Stimulated activated CD8-positive, alpha-beta memory T cell treated with anti-CD3 and anti-CD28 coated beads, Interleukin-4, amount 100 ng/mL, for 24 hours (primary cell): ENCODE data around the gene BMP2.

Source experiments
- DNase-seq: peaks from one replicate; pipeline ENCODE4 v3.0.0-alpha.2; 2020; ENCODE audit warnings: low read depth

The BMP2 gene

GRCh38 chr20:6767536-6768227 is at the start of gene BMP2:
Gene BMP2, plus strand, starts transcription at chr20:6767686. Its CDS starts 2,441 bp downstream, at chr20:6770127.
- no peak for DNase-seq

DNA sequence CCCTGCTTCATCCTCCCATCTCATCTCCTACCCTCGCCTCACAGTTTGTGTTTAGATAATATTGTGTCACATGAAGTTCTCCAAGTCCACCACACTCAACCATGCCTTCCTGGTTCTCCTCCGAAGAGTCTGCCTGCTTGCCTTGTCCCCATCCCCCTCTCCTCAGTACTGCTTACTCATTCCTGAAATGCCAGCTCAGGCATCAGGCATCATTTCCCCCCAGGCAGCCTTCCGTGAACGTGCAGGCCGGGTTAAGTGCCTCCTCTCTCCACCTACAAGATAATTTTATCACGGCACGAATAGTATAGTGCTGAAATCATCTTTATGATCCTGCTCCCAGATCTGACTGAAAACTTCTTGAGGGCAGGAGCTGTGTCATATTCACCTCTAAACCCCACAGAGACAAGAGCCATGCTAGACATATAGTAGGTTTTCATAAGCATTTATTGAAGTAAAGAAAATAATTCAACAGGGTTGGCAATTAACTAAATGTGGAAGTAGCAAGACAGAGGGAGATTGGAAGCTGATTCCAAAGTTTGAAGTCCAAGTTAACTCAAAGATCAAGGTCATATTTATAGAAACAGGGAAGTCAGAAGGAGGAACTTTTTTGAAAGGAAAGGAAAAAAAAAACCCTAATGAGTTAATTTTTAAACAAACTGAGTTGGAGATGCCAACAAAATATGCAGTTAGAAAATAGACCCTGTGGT is 48.7 kb upstream of the BMP2 start:
- DNase-seq: no peak

- no peak for DNase-seq
These were observed 48.1 kb upstream of the BMP2 start for GRCh38 chr20:6719369-6719721.

GRCh38 chr20:6726761-6727160 is 40.7 kb upstream of the BMP2 start:
- DNase-seq: no peak

GRCh38 chr20:6730672-6731328 is 36.7 kb upstream of the BMP2 start:
- no peak for DNase-seq

GRCh38 chr20:6732001-6732447 is 35.5 kb upstream of the BMP2 start:
- no peak for DNase-seq

- DNase-seq: no peak
These were observed 34.6 kb upstream of the BMP2 start for GRCh38 chr20:6732851-6733250.

DNA sequence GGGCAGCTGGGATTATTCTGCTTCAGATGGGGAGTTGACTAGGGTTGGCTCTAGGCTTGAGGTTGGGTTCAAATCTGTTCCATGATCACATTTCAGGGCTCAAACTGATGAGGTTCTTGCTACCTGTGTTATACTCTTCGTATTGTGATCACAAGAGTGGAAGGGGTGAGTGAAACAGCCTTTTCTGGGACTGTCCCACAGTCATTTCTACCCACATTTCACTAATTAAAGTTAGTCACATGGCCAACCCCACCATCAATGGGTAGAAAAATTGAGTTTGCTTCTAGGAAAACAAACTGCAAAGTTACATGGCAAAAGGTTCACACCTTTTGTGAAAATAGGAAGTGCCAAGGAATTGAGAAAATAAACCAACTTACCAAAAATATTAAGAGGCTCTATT is 33.5 kb upstream of the BMP2 start:
- DNase-seq: no peak

GRCh38 chr20:6735942-6736845 is 31.3 kb upstream of the BMP2 start:
- DNase-seq: no peak

DNA sequence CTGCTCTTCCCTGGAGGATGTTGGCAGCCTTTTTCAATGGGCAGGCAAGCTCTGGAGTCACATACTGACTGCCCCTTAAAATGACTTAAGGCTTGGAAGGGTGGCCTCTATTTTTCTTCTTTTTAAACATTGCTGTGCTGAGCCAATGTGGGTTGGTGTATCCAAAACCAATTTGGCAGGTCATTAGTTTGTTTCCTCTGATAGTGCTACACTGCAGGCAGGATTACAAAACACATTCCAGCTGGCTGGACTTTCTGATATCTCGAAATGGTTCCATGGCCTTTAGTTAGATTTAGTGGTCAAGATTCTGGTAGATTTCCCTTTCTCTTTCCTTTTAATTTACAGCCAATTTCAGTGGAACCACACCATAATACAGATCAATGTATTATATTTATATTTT is 28.1 kb upstream of the BMP2 start:
- DNase-seq: no peak

DNA sequence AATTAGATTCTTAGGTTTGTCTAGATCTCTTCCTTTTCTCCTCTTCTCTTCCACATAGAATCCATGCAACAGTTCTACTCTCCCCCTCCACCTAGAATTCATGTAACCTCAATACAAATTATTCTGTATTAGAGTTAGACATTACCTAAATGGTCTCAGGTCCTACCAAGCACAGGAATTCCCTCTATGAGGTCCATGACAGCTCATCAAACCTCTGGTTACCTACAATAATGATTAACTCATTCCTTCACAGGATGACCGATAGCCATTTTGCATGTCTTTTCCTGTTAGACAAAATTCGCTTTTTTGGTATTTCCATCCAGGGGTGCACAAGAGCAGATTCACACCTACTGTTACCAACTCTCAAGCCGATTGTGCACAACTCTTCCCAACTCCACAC is 27.4 kb upstream of the BMP2 start:
- no peak for DNase-seq

- DNase-seq: no peak
These were observed 23.3 kb upstream of the BMP2 start for GRCh38 chr20:6744180-6744579.

- DNase-seq: no peak
These were observed 22.7 kb upstream of the BMP2 start for GRCh38 chr20:6744805-6745204.

- no peak for DNase-seq
These were observed 20.4 kb upstream of the BMP2 start for GRCh38 chr20:6746901-6747609.

GRCh38 chr20:6750438-6750837 is 17.0 kb upstream of the BMP2 start:
- no peak for DNase-seq

GRCh38 chr20:6756693-6757595 is 10.5 kb upstream of the BMP2 start:
- DNase-seq: no peak

DNA sequence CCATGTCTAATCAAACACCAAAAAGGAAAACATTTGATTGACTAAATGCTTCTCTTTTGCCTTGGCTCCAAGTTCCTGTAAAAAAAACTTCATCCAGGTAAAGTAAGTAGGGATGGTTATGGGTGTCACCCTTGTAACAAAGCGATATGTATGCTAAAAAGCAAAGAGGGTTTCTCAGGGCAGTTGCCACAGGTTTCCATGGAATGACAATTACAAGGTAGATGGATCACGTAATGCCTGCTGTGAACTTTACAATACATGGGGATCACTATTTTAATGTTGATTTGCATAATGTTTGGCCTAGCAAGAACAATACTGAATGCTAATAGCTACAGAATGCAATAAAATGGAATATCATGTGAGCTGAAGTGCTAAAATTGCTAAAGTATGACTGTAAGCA is 2.9 kb upstream of the BMP2 start:
- no peak for DNase-seq

DNA sequence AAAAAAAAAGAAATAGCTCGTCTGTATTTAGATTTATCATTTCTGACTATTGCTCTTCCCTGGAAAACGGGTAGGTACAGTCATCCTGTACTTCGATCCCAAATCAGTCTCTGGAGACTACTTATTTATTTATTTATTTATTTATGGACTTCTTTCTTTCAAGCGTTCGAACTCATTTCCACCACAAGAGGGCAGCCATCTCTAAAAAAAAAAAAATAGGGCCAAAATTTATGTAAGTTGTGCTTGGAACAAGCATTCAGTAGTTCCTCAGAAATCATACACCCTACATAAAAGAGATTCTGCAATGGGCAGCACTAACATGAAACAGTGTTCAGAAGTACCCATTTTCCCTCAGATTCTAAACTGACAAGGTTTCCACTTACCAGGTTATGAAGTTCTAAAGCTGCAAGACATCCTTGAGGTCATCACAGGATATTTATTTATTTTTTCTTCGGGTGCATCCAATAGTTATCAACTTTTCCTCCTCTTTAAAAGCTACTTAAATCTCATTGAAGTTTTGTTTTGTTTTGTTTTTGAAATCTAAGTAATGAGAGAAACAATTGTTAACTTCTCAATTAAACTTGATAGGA is 1.9 kb upstream of the BMP2 start:
- no peak for DNase-seq

DNA sequence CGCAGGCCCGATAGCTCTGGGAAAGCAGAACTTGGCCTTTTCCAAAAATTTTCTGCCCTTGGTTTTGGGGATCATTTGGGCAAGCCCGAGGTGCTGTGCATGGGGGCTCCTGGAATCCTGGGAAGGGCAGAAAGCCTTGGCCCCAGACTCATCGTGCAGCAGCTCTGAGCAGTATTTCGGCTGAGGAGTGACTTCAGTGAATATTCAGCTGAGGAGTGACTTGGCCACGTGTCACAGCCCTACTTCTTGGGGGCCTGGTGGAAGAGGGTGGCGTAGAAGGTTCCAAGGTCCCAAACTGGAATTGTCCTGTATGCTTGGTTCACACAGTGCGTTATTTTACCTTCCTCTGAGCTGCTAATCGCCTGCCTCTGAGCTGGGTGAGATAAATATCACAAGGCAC is 1.1 kb upstream of the BMP2 start:
- no peak for DNase-seq

DNA sequence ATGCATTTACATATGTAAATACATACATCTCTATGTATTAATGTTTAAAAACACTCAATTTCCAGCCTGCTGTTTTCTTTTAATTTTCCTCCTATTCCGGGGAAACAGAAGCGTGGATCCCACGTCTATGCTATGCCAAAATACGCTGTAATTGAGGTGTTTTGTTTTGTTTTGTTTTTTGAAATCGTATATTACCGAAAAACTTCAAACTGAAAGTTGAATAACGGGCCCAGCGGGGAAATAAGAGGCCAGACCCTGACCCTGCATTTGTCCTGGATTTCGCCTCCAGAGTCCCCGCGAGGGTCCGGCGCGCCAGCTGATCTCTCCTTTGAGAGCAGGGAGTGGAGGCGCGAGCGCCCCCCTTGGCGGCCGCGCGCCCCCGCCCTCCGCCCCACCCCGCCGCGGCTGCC is 355 bp upstream of the BMP2 start:
- DNase-seq: no peak
